HCT116 (cell line): Measurements from ENCODE around the gene UVSSA. TPM values are rescaled to one million over a fixed set of nuclear protein-coding genes. Genes with fewer than 3 reads are reported as not detected.

Experiments used
- ATAC-seq: fragments of 200-7000 bp; cut with Tn5 transposase; 2 replicates; pipeline ENCODE4 v1.9.1; 2020; ENCODE audit warnings: mild to moderate bottlenecking, moderate library complexity
- BruUV-seq: library from RNA; stranded (reverse); fragments of 400-500 nt; replicated peaks from 2 replicates; lab custom pipeline; 2021; lab: Mats Ljungman, UMichigan
- CTCF ChIA-PET: fragments of 300-600 bp; sonication (Branson Sonifier 250); formaldehyde crosslinking; loops from one replicate; lab custom pipeline; 2021; ENCODE audit warnings: antibody characterized with exemption; lab: Charles Lee
- POLR2A ChIA-PET: fragments of 300-600, 350-600 bp; sonication (Branson Sonifier 250); formaldehyde crosslinking; loops from one replicate; lab custom pipeline; 2021; ENCODE audit warnings: antibody characterized with exemption; lab: Charles Lee
- RAD21 ChIA-PET, 2 experiments: fragments of 300-600 bp; sonication (Branson Sonifier 250); formaldehyde crosslinking; loops; one replicate each; lab custom pipeline; 2023; ENCODE audit warnings: low total read pairs in 2 of 2; ENCODE audit not compliant: uncharacterized antibody in 2 of 2, unreplicated experiment in 2 of 2, low non-redundant PET in 1 of 2; lab: Charles Lee
- DNase-seq: peaks from one replicate; pipeline ENCODE4 v3.0.0-alpha.2; 2010; ENCODE audit warnings: low read depth, low spot score
- H2AFZ ChIP-seq: fragments of 200-600 bp; shearing (Covaris generic), sonication (generic); 2 replicates; pipeline ENCODE4 v1.6.1; 2017; ENCODE audit warnings: low read depth, mixed run types, mixed read lengths, antibody characterized with exemption, low read length; ENCODE audit not compliant: poor library complexity, severe bottlenecking
- H3K27ac ChIP-seq: 2 replicates; pipeline ENCODE4 v1.5.1; 2012; ENCODE audit warnings: low read depth, low read length
- H3K27me3 ChIP-seq: fragments of 200-600 bp; sonication (generic); 2 replicates; pipeline ENCODE4 v1.6.1; 2016; ENCODE audit warnings: mixed run types, low read length, mixed read lengths; ENCODE audit not compliant: insufficient read depth
- H3K36me3 ChIP-seq, 2 experiments: fragments of 200-500 bp in 1 of 2; fragments of 200-600 bp in 1 of 2; sonication (Bioruptor generic) in 1 of 2; sonication (generic) in 1 of 2; 2 replicates each; pipeline versions ENCODE4 v1.5.1 to v1.6.1; 2014 to 2016; ENCODE audit warnings: low read length in 2 of 2, inconsistent platforms in 1 of 2, mixed read lengths in 1 of 2, mixed run types in 1 of 2; ENCODE audit not compliant: insufficient read depth in 2 of 2, control insufficient read depth in 1 of 2
- H3K4me1 ChIP-seq, 2 experiments: fragments of 200-600 bp in 1 of 2; sonication (generic) in 1 of 2; 2 replicates each; pipeline versions ENCODE4 v1.5.1 to v1.6.1; 2012 to 2017; ENCODE audit warnings: low read length in 2 of 2, inconsistent platforms in 1 of 2, mild to moderate bottlenecking in 1 of 2, mixed read lengths in 1 of 2, mixed run types in 1 of 2, moderate library complexity in 1 of 2; ENCODE audit not compliant: insufficient read depth in 2 of 2, control insufficient read depth in 1 of 2
- H3K4me2 ChIP-seq: fragments of 200-600 bp; sonication (generic); 2 replicates; pipeline ENCODE4 v1.6.1; 2017; ENCODE audit warnings: mixed run types, low read length, mixed read lengths
- H3K4me3 ChIP-seq, 2 experiments: fragments of 200-600 bp in 1 of 2; sonication (generic) in 1 of 2; replicated peaks in 1 of 2; 2 replicates each; pipeline ENCODE4 v1.5.1; 2011 to 2016; ENCODE audit warnings: low read length in 2 of 2, control low read depth in 1 of 2, low read depth in 1 of 2, mild to moderate bottlenecking in 1 of 2, mixed read lengths in 1 of 2, mixed run types in 1 of 2
- H3K79me2 ChIP-seq: fragments of 200-600 bp; sonication (generic); 2 replicates; pipeline ENCODE4 v1.6.1; 2017; ENCODE audit warnings: mild to moderate bottlenecking, mixed run types, low read length, moderate library complexity, mixed read lengths; ENCODE audit not compliant: insufficient read depth
- H3K9ac ChIP-seq: fragments of 200-600 bp; sonication (generic); 2 replicates; pipeline ENCODE4 v1.6.1; 2016; ENCODE audit warnings: low read length, mixed read lengths
- H3K9me2 ChIP-seq: fragments of 200-600 bp; sonication (generic), shearing (Covaris generic); 2 replicates; pipeline ENCODE4 v1.6.1; 2017; ENCODE audit warnings: mixed run types, mild to moderate bottlenecking, moderate library complexity; ENCODE audit not compliant: insufficient read depth
- H3K9me3 ChIP-seq, 2 experiments: fragments of 200-500 bp in 1 of 2; fragments of 200-600 bp in 1 of 2; sonication (Bioruptor generic) in 1 of 2; sonication (generic) in 1 of 2; 2 replicates each; pipeline ENCODE4 v1.6.1; 2014 to 2017; ENCODE audit warnings: low read length in 2 of 2, mixed read lengths in 2 of 2, inconsistent platforms in 1 of 2, low read depth in 1 of 2, mild to moderate bottlenecking in 1 of 2, mixed run types in 1 of 2, moderate library complexity in 1 of 2; ENCODE audit not compliant: control insufficient read depth in 1 of 2, insufficient read depth in 1 of 2
- H4K20me1 ChIP-seq: fragments of 200-600 bp; sonication (generic), shearing (Covaris generic); 2 replicates; pipeline ENCODE4 v1.6.1; 2017; ENCODE audit warnings: mixed run types, mild to moderate bottlenecking, moderate library complexity; ENCODE audit not compliant: insufficient read depth
- CBX3 ChIP-seq: IDR thresholded peaks from 2 replicates; pipeline ENCODE4 v1.6.1; 2012; ENCODE audit warnings: low read depth
- CEBPB ChIP-seq: IDR thresholded peaks from 2 replicates; pipeline ENCODE4 v1.6.1; 2012; ENCODE audit warnings: low read depth
- ELF1 ChIP-seq: IDR thresholded peaks from 2 replicates; pipeline ENCODE4 v1.6.1; 2012; ENCODE audit warnings: low read depth, borderline replicate concordance
- EZH2phosphoT487 ChIP-seq: fragments of 200-600 bp; IDR thresholded peaks from 2 replicates; pipeline ENCODE4 v1.6.1; 2018; ENCODE audit warnings: antibody characterized with exemption, borderline replicate concordance
- JUND ChIP-seq: IDR thresholded peaks from 2 replicates; pipeline ENCODE4 v1.6.1; 2012
- POLR2A ChIP-seq: IDR thresholded peaks from 2 replicates; pipeline ENCODE4 v1.7.0; 2011; ENCODE audit warnings: borderline replicate concordance; ENCODE audit not compliant: insufficient read depth, insufficient read length; ENCODE audit errors: extremely low read depth
- POLR2AphosphoS5 ChIP-seq: IDR thresholded peaks from 2 replicates; pipeline ENCODE4 v1.6.1; 2011; ENCODE audit warnings: mild to moderate bottlenecking, low read depth, low read length, moderate library complexity
- RAD21 ChIP-seq: IDR thresholded peaks from 2 replicates; pipeline ENCODE4 v1.6.1; 2012; ENCODE audit warnings: low read depth, mild to moderate bottlenecking
- REST ChIP-seq: IDR thresholded peaks from 2 replicates; pipeline ENCODE4 v1.6.1; 2012; ENCODE audit warnings: low read depth
- SRF ChIP-seq: IDR thresholded peaks from 2 replicates; pipeline ENCODE4 v1.6.1; 2012; ENCODE audit warnings: low read depth
- ZNF274 ChIP-seq: fragments of 200-500 bp; sonication (Bioruptor generic); IDR thresholded peaks from 2 replicates; pipeline ENCODE4 v1.6.1; 2014; ENCODE audit warnings: mild to moderate bottlenecking, low read depth, low read length, inconsistent platforms
- intact Hi-C: fragments of 100-400 bp; cut with micrococcal nuclease; formaldehyde crosslinking; loops from 2 replicates; pipeline ENCODE4 v1.10.0; 2022
- total RNA-seq: library from RNA; stranded (reverse); gene quantifications from one replicate; pipeline ENCODE4 v1.2.1, GENCODE V29; 2021; ENCODE audit not compliant: unreplicated experiment
- TF ChIP-seq, protein P1 (sequence below), 3 experiments: fragments of 200-600 bp in 1 of 3; sonication (generic) in 1 of 3; IDR thresholded peaks in 2 of 3; conservative IDR thresholded peaks in 1 of 3; 2 replicates each; pipeline ENCODE4 v1.5.1; 2012 to 2017; ENCODE audit warnings: low read depth in 2 of 3, low read length in 2 of 3, antibody characterized with exemption in 1 of 3, borderline replicate concordance in 1 of 3, control low read depth in 1 of 3, mild to moderate bottlenecking in 1 of 3, mixed read lengths in 1 of 3, mixed run types in 1 of 3, moderate library complexity in 1 of 3; ENCODE audit not compliant: insufficient read depth in 1 of 3

UVSSA gene
- total RNA-seq, 1 experiment from 2014 or later, result 30.5 TPM

DNA sequence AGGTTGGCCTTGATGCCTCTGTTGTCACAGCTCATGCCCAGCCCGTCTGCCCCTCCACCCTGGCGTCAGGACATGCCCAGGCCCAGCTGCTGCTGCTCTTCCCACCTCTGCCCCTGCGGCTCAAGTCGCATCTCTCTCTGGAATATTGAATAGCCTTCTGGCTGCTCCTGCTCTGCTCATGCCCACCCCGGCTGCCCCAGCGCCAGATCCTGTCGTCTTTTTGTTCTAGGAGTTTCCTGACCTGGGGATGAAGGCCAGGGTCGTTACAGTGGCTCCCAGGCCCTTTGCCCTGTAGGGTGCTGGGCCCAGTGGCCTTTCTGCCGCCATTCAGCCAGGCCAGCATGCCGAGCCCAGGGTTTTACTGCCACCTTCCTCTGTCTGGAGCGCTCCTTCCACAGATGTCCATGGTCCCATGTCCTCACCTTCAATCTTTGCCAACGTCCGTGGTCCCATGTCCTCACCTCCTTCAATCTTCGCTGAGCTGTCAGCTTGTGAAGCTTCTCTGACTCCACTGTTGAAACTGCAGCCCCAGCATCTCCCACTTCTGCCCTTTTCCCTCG lies 47.6 kb upstream of the UVSSA start:
- BruUV-seq, result no TSS peak
- TF ChIP-seq POLR2AphosphoS5 (no peak), EZH2phosphoT487 (no peak), ELF1 (no peak), JUND (no peak), CBX3 (no peak), SRF (no peak), CEBPB (no peak), ZNF274 (no peak), REST (no peak), RAD21 (no peak), POLR2A (no peak)
- TF ChIP-seq, protein P1, sequence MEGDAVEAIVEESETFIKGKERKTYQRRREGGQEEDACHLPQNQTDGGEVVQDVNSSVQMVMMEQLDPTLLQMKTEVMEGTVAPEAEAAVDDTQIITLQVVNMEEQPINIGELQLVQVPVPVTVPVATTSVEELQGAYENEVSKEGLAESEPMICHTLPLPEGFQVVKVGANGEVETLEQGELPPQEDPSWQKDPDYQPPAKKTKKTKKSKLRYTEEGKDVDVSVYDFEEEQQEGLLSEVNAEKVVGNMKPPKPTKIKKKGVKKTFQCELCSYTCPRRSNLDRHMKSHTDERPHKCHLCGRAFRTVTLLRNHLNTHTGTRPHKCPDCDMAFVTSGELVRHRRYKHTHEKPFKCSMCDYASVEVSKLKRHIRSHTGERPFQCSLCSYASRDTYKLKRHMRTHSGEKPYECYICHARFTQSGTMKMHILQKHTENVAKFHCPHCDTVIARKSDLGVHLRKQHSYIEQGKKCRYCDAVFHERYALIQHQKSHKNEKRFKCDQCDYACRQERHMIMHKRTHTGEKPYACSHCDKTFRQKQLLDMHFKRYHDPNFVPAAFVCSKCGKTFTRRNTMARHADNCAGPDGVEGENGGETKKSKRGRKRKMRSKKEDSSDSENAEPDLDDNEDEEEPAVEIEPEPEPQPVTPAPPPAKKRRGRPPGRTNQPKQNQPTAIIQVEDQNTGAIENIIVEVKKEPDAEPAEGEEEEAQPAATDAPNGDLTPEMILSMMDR (IDR thresholded peaks at IDR 0.05 in 2 of 3, conservative IDR thresholded peaks at IDR 0.05 in 1 of 3; ENCODE audit: borderline replicate concordance in 1 of 3, insufficient read depth in 1 of 3, low read depth in 2 of 3, low read length in 2 of 3), result no peak
- peaks cover 93% of the 10 kb centered on the region for H3K79me2 ChIP-seq
- H3K9me3 ChIP-seq, result no peaks in the 10 kb centered on the region
- POLR2A ChIA-PET, result no interaction called here
- H3K27ac ChIP-seq, result no peak overlapping the region
- no peak for DNase-seq
- no peak overlapping the region for H2AFZ ChIP-seq
- no peak overlapping the region for H3K4me3 ChIP-seq
- no peak for ATAC-seq
- intact Hi-C loops, result no loop called here
- no peaks in the 10 kb centered on the region for H3K9me2 ChIP-seq
- H3K27me3 ChIP-seq, result no peaks in the 10 kb centered on the region
- H3K9ac ChIP-seq, result no peak overlapping the region
- RAD21 ChIA-PET, result no interaction called here
- CTCF ChIA-PET, result no interaction called here
- peaks cover 5 to 6% of the 10 kb centered on the region in 2 experiments for H3K4me1 ChIP-seq
- 0 out of 2 replicates have a peak, but pooled peaks cover 3% of the 10 kb centered on the region for H4K20me1 ChIP-seq
- H3K36me3 ChIP-seq, result peaks cover 2 to 17% of the 10 kb centered on the region in 2 experiments; a peak in 3 of 4 replicates
- no peak overlapping the region for H3K4me2 ChIP-seq
